B cell (primary cell): ENCODE results near the gene ZNF273. TPM values are rescaled to one million over a fixed set of nuclear protein-coding genes. Genes with fewer than 3 reads are reported as not detected.

Experiments
- ATAC-seq: fragments of 200-7000 bp; cut with Tn5 transposase; one replicate; pipeline ENCODE4 v1.10.0; 2021; ENCODE audit warnings: low read depth, mild to moderate bottlenecking, moderate number of reproducible peaks, moderate library complexity
- CTCF ChIA-PET: fragments of 350-600 bp; sonication (Branson Sonifier 250); formaldehyde crosslinking; loops from one replicate; lab custom pipeline; 2021; ENCODE audit warnings: antibody characterized with exemption, inconsistent platforms; lab: Charles Lee
- POLR2A ChIA-PET: fragments of 350-600 bp; sonication (Branson Sonifier 250); formaldehyde crosslinking; loops from one replicate; lab custom pipeline; 2021; ENCODE audit warnings: antibody characterized with exemption; lab: Charles Lee
- DNase-seq: peaks from one replicate; pipeline ENCODE4 v3.0.0; 2013
- H2AFZ ChIP-seq: 2 replicates; pipeline ENCODE4 v1.6.1; 2012; ENCODE audit warnings: mild to moderate bottlenecking, low read depth, low read length; ENCODE audit not compliant: insufficient read depth, poor library complexity, severe bottlenecking
- H3K27ac ChIP-seq, 2 donors: 1 replicate in 1 of 2; 2 replicates in 1 of 2; pipeline ENCODE4 v1.5.1; 2012 to 2013; ENCODE audit warnings: low read length in 2 of 2, mild to moderate bottlenecking in 2 of 2, moderate library complexity in 1 of 2
- H3K27me3 ChIP-seq, 4 experiments: fragments of 200-600 bp in 1 of 4; sonication (generic) in 1 of 4; replicated peaks in 1 of 4; 1 replicate in 2 of 4; 2 replicates in 2 of 4; pipeline versions ENCODE4 v1.6.1 to v1.7.0; 2013 to 2016; ENCODE audit warnings: low read length in 3 of 4, mild to moderate bottlenecking in 2 of 4, mixed read lengths in 1 of 4, moderate library complexity in 1 of 4; ENCODE audit not compliant: insufficient read depth in 4 of 4, control insufficient read depth in 3 of 4; ENCODE audit errors: control extremely low read depth in 1 of 4
- H3K36me3 ChIP-seq, 2 experiments: replicated peaks in 1 of 2; 1 replicate in 1 of 2; 2 replicates in 1 of 2; pipeline versions ENCODE4 v1.6.1 to v1.7.1; 2013; ENCODE audit warnings: low read length in 1 of 2; ENCODE audit not compliant: insufficient read depth in 2 of 2, control insufficient read depth in 1 of 2; ENCODE audit errors: control extremely low read depth in 1 of 2, extremely low read depth in 1 of 2
- H3K4me1 ChIP-seq, 2 donors: fragments of 200-600 bp in 1 of 2; sonication (generic) in 1 of 2; 1 replicate in 1 of 2; 2 replicates in 1 of 2; pipeline versions ENCODE4 v1.5.1 to v1.6.1; 2013 to 2017; ENCODE audit warnings: low read length in 2 of 2; ENCODE audit not compliant: control insufficient read depth in 2 of 2, insufficient read depth in 2 of 2
- H3K4me2 ChIP-seq: replicated peaks from 2 replicates; pipeline ENCODE3; 2012; ENCODE audit warnings: mild to moderate bottlenecking, low read depth, low read length; ENCODE audit not compliant: poor library complexity, severe bottlenecking
- H3K4me3 ChIP-seq, 5 experiments: fragments of 200-600 bp in 1 of 5; sonication (generic) in 1 of 5; 1 replicate in 3 of 5; 2 replicates in 2 of 5; pipeline versions ENCODE4 v1.5.1 to v1.7.0; 2011 to 2016; ENCODE audit warnings: low read length in 4 of 5, mild to moderate bottlenecking in 4 of 5, low read depth in 2 of 5, control low read depth in 1 of 5, moderate library complexity in 1 of 5; ENCODE audit not compliant: insufficient read depth in 1 of 5; ENCODE audit errors: control extremely low read depth in 1 of 5, extremely low read depth in 1 of 5
- H3K79me2 ChIP-seq: fragments of 200-600 bp; sonication (generic); one replicate; pipeline ENCODE4 v1.6.0; 2016; ENCODE audit warnings: low read length; ENCODE audit not compliant: control insufficient read depth, insufficient read depth
- H3K9ac ChIP-seq: fragments of 200-600 bp; sonication (generic); 2 replicates; pipeline ENCODE4 v1.6.1; 2017; ENCODE audit warnings: mild to moderate bottlenecking, low read length, moderate library complexity
- H3K9me3 ChIP-seq, 3 donors: one replicate each; pipeline versions ENCODE4 v1.6.1 to v1.7.1; 2013; ENCODE audit warnings: low read length in 2 of 3; ENCODE audit not compliant: control insufficient read depth in 2 of 3, insufficient read depth in 1 of 3; ENCODE audit errors: control extremely low read depth in 1 of 3
- H4K20me1 ChIP-seq: 2 replicates; pipeline ENCODE4 v1.6.0; 2012; ENCODE audit warnings: mild to moderate bottlenecking, low read length; ENCODE audit not compliant: insufficient read depth, control insufficient read depth, poor library complexity, severe bottlenecking
- H3K27ac Mint-ChIP-seq: one replicate; pipeline ENCODE4 v1.8.0; 2021; ENCODE audit warnings: mixed read lengths
- H3K27me3 Mint-ChIP-seq: one replicate; pipeline ENCODE4 v1.8.0; 2021; ENCODE audit warnings: mixed read lengths
- H3K4me1 Mint-ChIP-seq: one replicate; pipeline ENCODE4 v1.8.0; 2021; ENCODE audit warnings: mixed read lengths
- H3K4me3 Mint-ChIP-seq: one replicate; pipeline ENCODE4 v1.8.0; 2021; ENCODE audit warnings: mixed read lengths
- H3K9me3 Mint-ChIP-seq: one replicate; pipeline ENCODE4 v1.8.0; 2022; ENCODE audit warnings: mixed read lengths; ENCODE audit not compliant: insufficient read depth
- EZH2 ChIP-seq: IDR thresholded peaks from 2 replicates; pipeline ENCODE4 v1.6.1; 2012; ENCODE audit warnings: borderline replicate concordance, low read depth, mild to moderate bottlenecking, moderate library complexity, low read length; ENCODE audit not compliant: insufficient read depth, poor library complexity, severe bottlenecking
- WGBS: methylation state at CpG from one replicate; pipeline ENCODE4 v1.1.5; 2013; ENCODE audit warnings: missing lambda C conversion rate; ENCODE audit not compliant: insufficient coverage; 5-methylcytosine and 5-hydroxymethylcytosine counted together
- intact Hi-C: fragments of 100-400 bp; cut with micrococcal nuclease; formaldehyde crosslinking; loops from one replicate; pipeline ENCODE4 v1.10.0; 2022
- polyA plus RNA-seq: library from polyadenylated mRNA; depleted of rRNA; stranded (reverse); fragments of >200 nt; gene quantifications from 2 replicates; pipeline ENCODE4 v1.2.3, GENCODE V29; 2012
- total RNA-seq, 2 donors: library from RNA; stranded (reverse); fragments of 120-200 nt in 1 of 2; gene quantifications; 1 replicate in 1 of 2; 2 replicates in 1 of 2; pipeline versions ENCODE4 v1.2.3 to v1.2.4, GENCODE V29; 2013 to 2022
- TF ChIP-seq, protein P1 (sequence below): fragments of 200-600 bp; IDR thresholded peaks from one replicate; pipeline ENCODE4 v1.8.0; 2022; ENCODE audit warnings: antibody characterized with exemption, mild to moderate bottlenecking

The ZNF273 gene
- total and polyA plus RNA-seq, 2 donors (not counting 1 experiment from before 2014, with no cell fraction given) = 3.8 to 12.7 TPM

- Mint-ChIP-seq H3K27me3 (peaks cover 52% of the 10 kb centered on the region), H3K4me1 (peaks cover 11% of the 10 kb centered on the region), H3K9me3 (no peaks in the 10 kb centered on the region), H3K4me3 (no peak overlapping the region), H3K27ac (no peak overlapping the region)
- no peak overlapping the region for H3K27ac ChIP-seq
- H3K4me3 ChIP-seq = no peak overlapping the region
- DNase-seq = no peak
- H3K27me3 ChIP-seq = peaks cover 0 to 58% (median 11%) of the 10 kb centered on the region in 4 experiments
- peaks cover 0 to 61% (median 0%) of the 10 kb centered on the region in 3 donors for H3K9me3 ChIP-seq
- POLR2A ChIA-PET = no interaction called here
- H3K36me3 ChIP-seq = no peaks in the 10 kb centered on the region
- H3K4me2 ChIP-seq = no peak overlapping the region
- H4K20me1 ChIP-seq = no peaks in the 10 kb centered on the region
- intact Hi-C loops = no loop called here
- H3K79me2 ChIP-seq = no peaks in the 10 kb centered on the region
- no peak for TF ChIP-seq EZH2
- TF ChIP-seq, protein P1, sequence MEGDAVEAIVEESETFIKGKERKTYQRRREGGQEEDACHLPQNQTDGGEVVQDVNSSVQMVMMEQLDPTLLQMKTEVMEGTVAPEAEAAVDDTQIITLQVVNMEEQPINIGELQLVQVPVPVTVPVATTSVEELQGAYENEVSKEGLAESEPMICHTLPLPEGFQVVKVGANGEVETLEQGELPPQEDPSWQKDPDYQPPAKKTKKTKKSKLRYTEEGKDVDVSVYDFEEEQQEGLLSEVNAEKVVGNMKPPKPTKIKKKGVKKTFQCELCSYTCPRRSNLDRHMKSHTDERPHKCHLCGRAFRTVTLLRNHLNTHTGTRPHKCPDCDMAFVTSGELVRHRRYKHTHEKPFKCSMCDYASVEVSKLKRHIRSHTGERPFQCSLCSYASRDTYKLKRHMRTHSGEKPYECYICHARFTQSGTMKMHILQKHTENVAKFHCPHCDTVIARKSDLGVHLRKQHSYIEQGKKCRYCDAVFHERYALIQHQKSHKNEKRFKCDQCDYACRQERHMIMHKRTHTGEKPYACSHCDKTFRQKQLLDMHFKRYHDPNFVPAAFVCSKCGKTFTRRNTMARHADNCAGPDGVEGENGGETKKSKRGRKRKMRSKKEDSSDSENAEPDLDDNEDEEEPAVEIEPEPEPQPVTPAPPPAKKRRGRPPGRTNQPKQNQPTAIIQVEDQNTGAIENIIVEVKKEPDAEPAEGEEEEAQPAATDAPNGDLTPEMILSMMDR = no peak
- no peak overlapping the region for H3K9ac ChIP-seq
- CTCF ChIA-PET = no interaction called here
- peaks cover 11 to 18% of the 10 kb centered on the region in 2 donors for H3K4me1 ChIP-seq
- no peak overlapping the region for H2AFZ ChIP-seq
- 97% methylated on average over 37 of the region's 38 CpGs for WGBS
- no peak for ATAC-seq
Measured at GRCh38 chr7:64880322-64881297, 22.5 kb upstream of the ZNF273 start.
